ENCODE measurements around the gene WDR45. TPM values are rescaled to one million over a fixed set of nuclear protein-coding genes. Genes with fewer than 3 reads are reported as not detected.
"Not testable (repeated sequence)": the region's sequence is repeated elsewhere in the genome, so short reads cannot be mapped to it uniquely, and the experiment has no call there.

WDR45 gene
- 65.5 TPM for total RNA-seq

- DNase-seq (ENCODE audit: low spot score) = peak; percentile 62
These were observed at the start of gene WDR45 for GRCh38 chrX:49079489-49080428. Gene WDR45, minus strand, starts transcription at chrX:49079887. Its CDS starts 1,792 bp downstream, at chrX:49078095.

GRCh38 chrX:49129427-49129826, 49.7 kb upstream of the WDR45 start:
- no peak for DNase-seq (ENCODE audit: low spot score)

- DNase-seq (ENCODE audit: low spot score) = not testable (repeated sequence)
These were observed 48.1 kb upstream of the WDR45 start for GRCh38 chrX:49127742-49128258.

GRCh38 chrX:49122499-49122898, 42.8 kb upstream of the WDR45 start:
- no peak for DNase-seq (ENCODE audit: low spot score)

GRCh38 chrX:49120091-49120490, 40.4 kb upstream of the WDR45 start:
- no peak for DNase-seq (ENCODE audit: low spot score)

- DNase-seq (ENCODE audit: low spot score) = no peak
These were observed 37.9 kb upstream of the WDR45 start for GRCh38 chrX:49117581-49117980.

GRCh38 chrX:49116716-49117115, 37.0 kb upstream of the WDR45 start:
- DNase-seq (ENCODE audit: low spot score) = no peak

- no peak for DNase-seq (ENCODE audit: low spot score)
These were observed 36.4 kb upstream of the WDR45 start for GRCh38 chrX:49116076-49116475.

- no peak for DNase-seq (ENCODE audit: low spot score)
These were observed 32.1 kb upstream of the WDR45 start for GRCh38 chrX:49111791-49112190.

- DNase-seq (ENCODE audit: low spot score) = no peak
These were observed 30.7 kb upstream of the WDR45 start for GRCh38 chrX:49110417-49110816.

- DNase-seq (ENCODE audit: low spot score) = no peak
These were observed 29.0 kb upstream of the WDR45 start for GRCh38 chrX:49108641-49109040.

- DNase-seq (ENCODE audit: low spot score) = no peak
These were observed 27.2 kb upstream of the WDR45 start for GRCh38 chrX:49106930-49107329.

- DNase-seq (ENCODE audit: low spot score) = no peak
These were observed 26.6 kb upstream of the WDR45 start for GRCh38 chrX:49106296-49106695.

GRCh38 chrX:49103637-49104036, 23.9 kb upstream of the WDR45 start:
- no peak for DNase-seq (ENCODE audit: low spot score)

- DNase-seq (ENCODE audit: low spot score) = no peak
These were observed 22.5 kb upstream of the WDR45 start for GRCh38 chrX:49102190-49102589.

GRCh38 chrX:49101629-49101984, 21.9 kb upstream of the WDR45 start:
- no peak for DNase-seq (ENCODE audit: low spot score)

GRCh38 chrX:49100704-49101628, 21.3 kb upstream of the WDR45 start:
- peak; percentile 90 for DNase-seq (ENCODE audit: low spot score)

GRCh38 chrX:49096419-49096818, 16.7 kb upstream of the WDR45 start:
- no peak for DNase-seq (ENCODE audit: low spot score)

GRCh38 chrX:49089553-49089952, 9.9 kb upstream of the WDR45 start:
- no peak for DNase-seq (ENCODE audit: low spot score)

GRCh38 chrX:49082271-49082871, 2.7 kb upstream of the WDR45 start:
- no peak for DNase-seq (ENCODE audit: low spot score)

GRCh38 chrX:49077941-49078340, 1.7 kb downstream of the WDR45 start:
- no peak for DNase-seq (ENCODE audit: low spot score)

GRCh38 chrX:49075347-49075746, 4.3 kb downstream of the WDR45 start:
- no peak for DNase-seq (ENCODE audit: low spot score)

Data from mucosa of gallbladder (tissue), 1 donor.